ENCODE data around the gene PRDM10.
A peak's percentile ranks its signal among the peaks of the same experiment; 100 is the strongest.

The PRDM10 gene

GRCh38 chr11:129944696-129945095, 57.9 kb downstream of the PRDM10 start:
- DNase-seq, result no peak

GRCh38 chr11:129943036-129943435, 59.6 kb downstream of the PRDM10 start:
- no peak for DNase-seq

GRCh38 chr11:129939510-129939909, 63.1 kb downstream of the PRDM10 start:
- DNase-seq, result no peak

- no peak for DNase-seq
Measured at GRCh38 chr11:129938764-129939163, 63.9 kb downstream of the PRDM10 start.

- no peak for DNase-seq
Measured at GRCh38 chr11:129937592-129938238, 64.9 kb downstream of the PRDM10 start.

- no peak for DNase-seq
Measured at GRCh38 chr11:129935723-129936122, 66.9 kb downstream of the PRDM10 start.

- DNase-seq, result no peak
Measured at GRCh38 chr11:129933891-129934290, 68.7 kb downstream of the PRDM10 start.

GRCh38 chr11:129933262-129933661, 69.4 kb downstream of the PRDM10 start:
- no peak for DNase-seq

GRCh38 chr11:129932381-129933067, 70.1 kb downstream of the PRDM10 start:
- DNase-seq, result no peak

- no peak for DNase-seq
Measured at GRCh38 chr11:129930743-129931142, 71.9 kb downstream of the PRDM10 start.

- no peak for DNase-seq
Measured at GRCh38 chr11:129930296-129930695, 72.3 kb downstream of the PRDM10 start.

- DNase-seq, result no peak
Measured at GRCh38 chr11:129929721-129930120, 72.9 kb downstream of the PRDM10 start.

- no peak for DNase-seq
Measured at GRCh38 chr11:129928923-129929692, 73.5 kb downstream of the PRDM10 start.

- DNase-seq, result no peak
Measured at GRCh38 chr11:129922674-129923073, 80.0 kb downstream of the PRDM10 start.

- DNase-seq, result no peak
Measured at GRCh38 chr11:129918361-129918760, 84.3 kb downstream of the PRDM10 start.

- DNase-seq, result no peak
Measured at GRCh38 chr11:129917231-129917630, 85.4 kb downstream of the PRDM10 start.

GRCh38 chr11:129911298-129911697, 91.3 kb downstream of the PRDM10 start:
- no peak for DNase-seq

GRCh38 chr11:129910360-129910759, 92.3 kb downstream of the PRDM10 start:
- no peak for DNase-seq

GRCh38 chr11:129905402-129905801, 97.2 kb downstream of the PRDM10 start:
- no peak for DNase-seq

- no peak for DNase-seq
Measured at GRCh38 chr11:129896062-129896461, 106.6 kb downstream of the PRDM10 start.

GRCh38 chr11:129895126-129896041, 107.3 kb downstream of the PRDM10 start, which contains the start of gene NFRKB:
NFRKB (minus strand) TSS chr11:129895578; CDS start chr11:129892849, 2,729 bp downstream.
- peak; percentile 88 for DNase-seq

GRCh38 chr11:129894278-129895125, 108.1 kb downstream of the PRDM10 start:
- DNase-seq, result peak; percentile 2
